ENCODE measurements around the gene NKX3-2. TPM values are rescaled to one million over a fixed set of nuclear protein-coding genes. Genes with fewer than 3 reads are reported as not detected.

NKX3-2 gene
- total RNA-seq, 1 experiment from 2014 or later, result 1.4 TPM

- no peak overlapping the region for H3K4me3 ChIP-seq (replicated peaks in 1 of 2; ENCODE audit: low read depth in 1 of 2, low read length in 2 of 2)
- no peak overlapping the region for H2AFZ ChIP-seq (ENCODE audit: low read depth, low read length, poor library complexity, severe bottlenecking)
- H3K9me2 ChIP-seq (ENCODE audit: insufficient read depth), result no peaks in the 10 kb centered on the region
- DNase-seq (ENCODE audit: low read depth, low spot score), result no peak
- no peak overlapping the region for H3K4me2 ChIP-seq (ENCODE audit: low read length)
- H4K20me1 ChIP-seq (ENCODE audit: insufficient read depth), result no peaks in the 10 kb centered on the region
- ATAC-seq, result no peak
- no peaks in the 10 kb centered on the region for H3K27me3 ChIP-seq (ENCODE audit: insufficient read depth, low read length)
- no peak overlapping the region for H3K27ac ChIP-seq (ENCODE audit: low read depth, low read length)
- ChIA-PET CTCF (no interaction called here), POLR2A (no interaction called here), RAD21 (ENCODE audit: low non-redundant PET in 1 of 2, low total read pairs in 2 of 2, uncharacterized antibody in 2 of 2, unreplicated experiment in 2 of 2) (no interaction called here)
- intact Hi-C loops (cut with micrococcal nuclease), result no loop called here
- TF ChIP-seq CEBPB (IDR thresholded peaks at IDR 0.05; ENCODE audit: low read depth) (no peak), FOSL1 (IDR thresholded peaks at IDR 0.05; ENCODE audit: low read depth) (no peak), SIN3A (IDR thresholded peaks at IDR 0.05; ENCODE audit: low read depth) (no peak), EGR1 (IDR thresholded peaks at IDR 0.05; ENCODE audit: low read depth) (no peak), ATF3 (IDR thresholded peaks at IDR 0.05) (no peak), POLR2A (IDR thresholded peaks at IDR 0.05; ENCODE audit: borderline replicate concordance, extremely low read depth, insufficient read depth, insufficient read length) (no peak), RAD21 (IDR thresholded peaks at IDR 0.05; ENCODE audit: low read depth) (no peak), JUND (IDR thresholded peaks at IDR 0.05) (no peak), CBX3 (IDR thresholded peaks at IDR 0.05; ENCODE audit: low read depth) (no peak), YY1 (IDR thresholded peaks at IDR 0.05; ENCODE audit: extremely low read depth, insufficient replicate concordance, low read depth, low read length) (no peak), SRF (IDR thresholded peaks at IDR 0.05; ENCODE audit: low read depth) (no peak), TCF7L2 (IDR thresholded peaks at IDR 0.05; ENCODE audit: borderline replicate concordance, extremely low read depth, insufficient read depth, insufficient read length) (no peak), SP1 (IDR thresholded peaks at IDR 0.05; ENCODE audit: low read depth) (no peak), POLR2AphosphoS5 (IDR thresholded peaks at IDR 0.05; ENCODE audit: low read depth, low read length) (no peak), ZNF274 (IDR thresholded peaks at IDR 0.05; ENCODE audit: low read depth, low read length) (no peak), ZBTB33 (IDR thresholded peaks at IDR 0.05; ENCODE audit: extremely low read depth, insufficient replicate concordance, low read length) (no peak)
- TF ChIP-seq, protein P1, sequence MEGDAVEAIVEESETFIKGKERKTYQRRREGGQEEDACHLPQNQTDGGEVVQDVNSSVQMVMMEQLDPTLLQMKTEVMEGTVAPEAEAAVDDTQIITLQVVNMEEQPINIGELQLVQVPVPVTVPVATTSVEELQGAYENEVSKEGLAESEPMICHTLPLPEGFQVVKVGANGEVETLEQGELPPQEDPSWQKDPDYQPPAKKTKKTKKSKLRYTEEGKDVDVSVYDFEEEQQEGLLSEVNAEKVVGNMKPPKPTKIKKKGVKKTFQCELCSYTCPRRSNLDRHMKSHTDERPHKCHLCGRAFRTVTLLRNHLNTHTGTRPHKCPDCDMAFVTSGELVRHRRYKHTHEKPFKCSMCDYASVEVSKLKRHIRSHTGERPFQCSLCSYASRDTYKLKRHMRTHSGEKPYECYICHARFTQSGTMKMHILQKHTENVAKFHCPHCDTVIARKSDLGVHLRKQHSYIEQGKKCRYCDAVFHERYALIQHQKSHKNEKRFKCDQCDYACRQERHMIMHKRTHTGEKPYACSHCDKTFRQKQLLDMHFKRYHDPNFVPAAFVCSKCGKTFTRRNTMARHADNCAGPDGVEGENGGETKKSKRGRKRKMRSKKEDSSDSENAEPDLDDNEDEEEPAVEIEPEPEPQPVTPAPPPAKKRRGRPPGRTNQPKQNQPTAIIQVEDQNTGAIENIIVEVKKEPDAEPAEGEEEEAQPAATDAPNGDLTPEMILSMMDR (IDR thresholded peaks at IDR 0.05 in 2 of 3, conservative IDR thresholded peaks at IDR 0.05 in 1 of 3; ENCODE audit: borderline replicate concordance in 1 of 3, insufficient read depth in 1 of 3, low read depth in 2 of 3, low read length in 2 of 3), result no peak
- TF ChIP-seq, protein P2, sequence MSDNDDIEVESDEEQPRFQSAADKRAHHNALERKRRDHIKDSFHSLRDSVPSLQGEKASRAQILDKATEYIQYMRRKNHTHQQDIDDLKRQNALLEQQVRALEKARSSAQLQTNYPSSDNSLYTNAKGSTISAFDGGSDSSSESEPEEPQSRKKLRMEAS (IDR thresholded peaks at IDR 0.05), result no peak
- H3K36me3 ChIP-seq (ENCODE audit: control insufficient read depth in 1 of 2, insufficient read depth in 2 of 2, low read length in 2 of 2), result no peaks in the 10 kb centered on the region
- H3K9me3 ChIP-seq (ENCODE audit: control insufficient read depth in 1 of 2, insufficient read depth in 1 of 2, low read depth in 1 of 2, low read length in 2 of 2), result no peaks in the 10 kb centered on the region
- no peaks in the 10 kb centered on the region for H3K4me1 ChIP-seq (ENCODE audit: control insufficient read depth in 1 of 2, insufficient read depth in 2 of 2, low read length in 2 of 2)
- no TSS peak for BruUV-seq (replicated peaks)
- H3K79me2 ChIP-seq (ENCODE audit: insufficient read depth, low read length), result no peaks in the 10 kb centered on the region
- no peak overlapping the region for H3K9ac ChIP-seq (ENCODE audit: low read length)
These were observed 12.7 kb downstream of the NKX3-2 start for GRCh38 chr4:13531625-13531998.
